HepG2 (cell line): Measurements from ENCODE around the gene GTF3A. TPM values are rescaled to one million over a fixed set of nuclear protein-coding genes. Genes with fewer than 3 reads are reported as not detected.

ENCODE experiments used
- ATRX ChIP-seq: sonication (generic); formaldehyde crosslinking; IDR thresholded peaks from 2 replicates; pipeline ENCODE4 v1.4.0; 2020; ENCODE audit warnings: missing genetic modification reagents, borderline replicate concordance
- ETV5 ChIP-seq: IDR thresholded peaks from 2 replicates; pipeline ENCODE4 v1.6.1; 2018; ENCODE audit warnings: missing biosample characterization, missing genetic modification reagents, inconsistent platforms, borderline replicate concordance
- MTA1 ChIP-seq: sonication (generic); formaldehyde crosslinking; IDR thresholded peaks from 2 replicates; pipeline ENCODE4 v1.4.0; 2020; ENCODE audit warnings: missing genetic modification reagents, mild to moderate bottlenecking, borderline replicate concordance
- PITX1 ChIP-seq: sonication (generic); formaldehyde crosslinking; IDR thresholded peaks from 2 replicates; pipeline ENCODE4 v1.5.1; 2020; ENCODE audit warnings: mild to moderate bottlenecking, missing genetic modification reagents
- RXRA ChIP-seq: sonication (generic); formaldehyde crosslinking; IDR thresholded peaks from 2 replicates; pipeline ENCODE4 v1.5.1; 2020; ENCODE audit warnings: missing genetic modification reagents
- SKI ChIP-seq: fragments of 450-650 bp; IDR thresholded peaks from one replicate; pipeline ENCODE4 v1.6.1; 2018; ENCODE audit warnings: mild to moderate bottlenecking; ENCODE audit not compliant: partially characterized antibody
- SMAD3 ChIP-seq: sonication (generic); formaldehyde crosslinking; IDR thresholded peaks from 2 replicates; pipeline ENCODE4 v1.4.0; 2020; ENCODE audit warnings: missing genetic modification reagents
- TCF7 ChIP-seq: sonication (generic); IDR thresholded peaks from 2 replicates; pipeline ENCODE4 v1.6.1; 2016; ENCODE audit warnings: antibody characterized with exemption, low read depth
- XBP1 ChIP-seq: sonication (generic); formaldehyde crosslinking; IDR thresholded peaks from 2 replicates; pipeline ENCODE4 v1.5.0; 2020; ENCODE audit warnings: missing genetic modification reagents
- ZBTB38 ChIP-seq: sonication (generic); formaldehyde crosslinking; IDR thresholded peaks from 2 replicates; pipeline ENCODE4 v1.5.1; 2020; ENCODE audit warnings: mild to moderate bottlenecking, missing genetic modification reagents
- ZFP1 ChIP-seq: IDR thresholded peaks from 2 replicates; pipeline ENCODE4 v1.6.1; 2016
- ZNF17 ChIP-seq: sonication (generic); formaldehyde crosslinking; IDR thresholded peaks from 2 replicates; pipeline ENCODE4 v1.5.0; 2020; ENCODE audit warnings: mild to moderate bottlenecking, missing genetic modification reagents
- ZNF232 ChIP-seq: sonication (generic); formaldehyde crosslinking; IDR thresholded peaks from 2 replicates; pipeline ENCODE4 v1.4.0; 2020; ENCODE audit warnings: missing genetic modification reagents, borderline replicate concordance
- ZNF282 ChIP-seq: fragments of 450-650 bp; IDR thresholded peaks from 2 replicates; pipeline ENCODE4 v1.6.1; 2018; ENCODE audit not compliant: partially characterized antibody
- ZNF317 ChIP-seq: sonication (generic); formaldehyde crosslinking; IDR thresholded peaks from 2 replicates; pipeline ENCODE4 v1.5.0; 2020; ENCODE audit warnings: mild to moderate bottlenecking, missing genetic modification reagents
- ZNF331 ChIP-seq: sonication (generic); formaldehyde crosslinking; IDR thresholded peaks from 2 replicates; pipeline ENCODE4 v1.4.0; 2020; ENCODE audit warnings: missing genetic modification reagents
- polyA plus RNA-seq, 8 experiments: library from polyadenylated mRNA; depleted of rRNA in 3 of 8; stranded (reverse) in 7 of 8; unstranded in 1 of 8; fragments of >200 nt; fragmentation: Illumina TruSeq in 4 of 8; extraction: Trizol in 4 of 8; gene quantifications; 2 replicates each; pipeline versions ENCODE4 v1.2.1 to v1.2.3, GENCODE V29; 2011 to 2016; ENCODE audit warnings: low read depth in 4 of 8, missing spikeins in 1 of 8, mixed read lengths in 1 of 8; ENCODE audit not compliant: insufficient read depth in 1 of 8
- total RNA-seq, 5 experiments: library from RNA; depleted of rRNA; stranded (reverse); fragments of >200 nt; fragmentation: Illumina TruSeq; extraction: Trizol; gene quantifications; 2 replicates each; pipeline ENCODE4 v1.2.3, GENCODE V29; 2016; ENCODE audit warnings: low read depth in 1 of 5
- TF ChIP-seq, protein P1 (sequence below): sonication (generic); formaldehyde crosslinking; IDR thresholded peaks from 2 replicates; pipeline ENCODE4 v1.4.0; 2020; ENCODE audit warnings: missing genetic modification reagents, low read depth, mild to moderate bottlenecking, borderline replicate concordance
- TF ChIP-seq, protein P2 (sequence below): sonication (generic); formaldehyde crosslinking; IDR thresholded peaks from 2 replicates; pipeline ENCODE4 v1.5.1; 2020; ENCODE audit warnings: missing genetic modification reagents, mild to moderate bottlenecking, borderline replicate concordance
- TF ChIP-seq, protein P3 (sequence below): sonication (generic); formaldehyde crosslinking; IDR thresholded peaks from 2 replicates; pipeline ENCODE4 v1.5.0; 2020; ENCODE audit warnings: missing genetic modification reagents
- TF ChIP-seq, protein P4 (sequence below): sonication (generic); formaldehyde crosslinking; IDR thresholded peaks from 2 replicates; pipeline ENCODE4 v1.9.0; 2022; ENCODE audit warnings: missing genetic modification reagents, mild to moderate bottlenecking, borderline replicate concordance
- TF ChIP-seq, protein P5 (sequence below): sonication (generic); formaldehyde crosslinking; conservative IDR thresholded peaks from 2 replicates; pipeline ENCODE4 v1.4.0; 2020; ENCODE audit warnings: mild to moderate bottlenecking, missing genetic modification reagents, moderate library complexity

The GTF3A gene
- total and polyA plus RNA-seq, 2 of the 13 experiments (the other 11 are each of a cell fraction or from before 2014, with no cell fraction given) = 42.1 to 176 TPM

DNA sequence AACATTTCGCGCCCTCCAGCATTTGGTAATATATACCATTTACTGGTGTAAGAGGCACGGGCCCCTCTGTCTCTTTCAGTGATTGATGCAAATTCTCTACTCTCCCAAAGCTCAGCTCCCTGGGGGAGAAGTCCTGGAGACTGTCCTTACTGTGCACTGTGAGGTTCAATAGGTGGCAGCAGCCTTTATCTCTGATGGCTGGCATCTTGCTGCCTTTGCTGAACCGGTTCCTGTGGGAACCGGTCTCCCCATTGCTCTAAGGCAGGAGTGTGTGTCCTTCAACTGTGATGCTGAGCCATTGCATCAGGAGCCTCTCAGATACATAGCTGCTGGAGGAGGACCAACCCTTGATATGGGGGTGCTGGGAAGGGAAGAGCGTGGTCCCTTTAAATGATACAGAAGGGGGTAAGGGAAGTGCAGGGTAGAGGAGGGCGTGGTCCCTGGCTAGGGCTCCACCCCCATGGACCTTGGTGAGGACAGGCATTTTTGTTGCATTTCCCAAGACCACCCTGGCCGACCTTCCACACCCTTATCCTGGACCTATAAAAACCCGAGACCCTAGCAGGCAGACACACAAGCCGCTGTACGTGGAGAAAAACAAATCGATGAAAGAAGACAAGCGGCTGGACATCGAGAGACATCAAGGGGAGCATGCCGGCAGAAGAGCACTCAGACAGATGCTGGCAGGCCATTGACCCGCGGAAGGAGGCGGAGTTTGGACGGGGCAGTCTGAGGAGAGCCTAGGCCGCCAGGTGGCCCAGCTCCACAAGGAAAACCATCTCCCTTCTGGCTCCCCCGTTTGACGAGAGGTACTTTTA is 41.1 kb upstream of the GTF3A start (continued):
- TF ChIP-seq PITX1 (CRISPR knock-in tag) (peak; percentile 56; the same call in 1 of the 2 replicates), TCF7 (peak; percentile 48; the same call in 1 of the 2 replicates), XBP1 (no peak), ETV5 (no peak), ZNF331 (CRISPR knock-in tag) (no peak), ZBTB38 (CRISPR knock-in tag) (peak; percentile 28; the same call in 1 of the 2 replicates), RXRA (peak; percentile 95), ZNF232 (CRISPR knock-in tag) (no peak), SMAD3 (CRISPR knock-in tag) (peak; percentile 44; the same call in 1 of the 2 replicates), ZNF282 (no peak), ZNF317 (CRISPR knock-in tag) (0 out of 2 replicates have a peak, but pooled peaks have one; percentile 34), SKI (peak; percentile 47), ATRX (CRISPR knock-in tag) (no peak), MTA1 (CRISPR knock-in tag) (peak; percentile 70; the same call in 1 of the 2 replicates), ZNF17 (no peak), ZFP1 (CRISPR knock-in tag) (no peak)
- TF ChIP-seq, protein P1, sequence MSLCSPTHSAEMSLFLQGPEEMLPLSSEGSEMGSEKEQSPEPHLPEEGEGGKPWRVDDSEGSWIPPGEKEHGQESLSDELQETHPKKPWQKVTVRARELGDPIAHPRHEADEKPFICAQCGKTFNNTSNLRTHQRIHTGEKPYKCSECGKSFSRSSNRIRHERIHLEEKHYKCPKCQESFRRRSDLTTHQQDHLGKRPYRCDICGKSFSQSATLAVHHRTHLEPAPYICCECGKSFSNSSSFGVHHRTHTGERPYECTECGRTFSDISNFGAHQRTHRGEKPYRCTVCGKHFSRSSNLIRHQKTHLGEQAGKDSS (CRISPR knock-in tag) = no peak
- TF ChIP-seq, protein P2, sequence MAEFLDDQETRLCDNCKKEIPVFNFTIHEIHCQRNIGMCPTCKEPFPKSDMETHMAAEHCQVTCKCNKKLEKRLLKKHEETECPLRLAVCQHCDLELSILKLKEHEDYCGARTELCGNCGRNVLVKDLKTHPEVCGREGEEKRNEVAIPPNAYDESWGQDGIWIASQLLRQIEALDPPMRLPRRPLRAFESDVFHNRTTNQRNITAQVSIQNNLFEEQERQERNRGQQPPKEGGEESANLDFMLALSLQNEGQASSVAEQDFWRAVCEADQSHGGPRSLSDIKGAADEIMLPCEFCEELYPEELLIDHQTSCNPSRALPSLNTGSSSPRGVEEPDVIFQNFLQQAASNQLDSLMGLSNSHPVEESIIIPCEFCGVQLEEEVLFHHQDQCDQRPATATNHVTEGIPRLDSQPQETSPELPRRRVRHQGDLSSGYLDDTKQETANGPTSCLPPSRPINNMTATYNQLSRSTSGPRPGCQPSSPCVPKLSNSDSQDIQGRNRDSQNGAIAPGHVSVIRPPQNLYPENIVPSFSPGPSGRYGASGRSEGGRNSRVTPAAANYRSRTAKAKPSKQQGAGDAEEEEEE (CRISPR knock-in tag) = 0 out of 2 replicates have a peak, but pooled peaks have one; percentile 20
- TF ChIP-seq, protein P3, sequence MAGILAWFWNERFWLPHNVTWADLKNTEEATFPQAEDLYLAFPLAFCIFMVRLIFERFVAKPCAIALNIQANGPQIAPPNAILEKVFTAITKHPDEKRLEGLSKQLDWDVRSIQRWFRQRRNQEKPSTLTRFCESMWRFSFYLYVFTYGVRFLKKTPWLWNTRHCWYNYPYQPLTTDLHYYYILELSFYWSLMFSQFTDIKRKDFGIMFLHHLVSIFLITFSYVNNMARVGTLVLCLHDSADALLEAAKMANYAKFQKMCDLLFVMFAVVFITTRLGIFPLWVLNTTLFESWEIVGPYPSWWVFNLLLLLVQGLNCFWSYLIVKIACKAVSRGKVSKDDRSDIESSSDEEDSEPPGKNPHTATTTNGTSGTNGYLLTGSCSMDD (CRISPR knock-in tag) = no peak
- TF ChIP-seq, protein P4, sequence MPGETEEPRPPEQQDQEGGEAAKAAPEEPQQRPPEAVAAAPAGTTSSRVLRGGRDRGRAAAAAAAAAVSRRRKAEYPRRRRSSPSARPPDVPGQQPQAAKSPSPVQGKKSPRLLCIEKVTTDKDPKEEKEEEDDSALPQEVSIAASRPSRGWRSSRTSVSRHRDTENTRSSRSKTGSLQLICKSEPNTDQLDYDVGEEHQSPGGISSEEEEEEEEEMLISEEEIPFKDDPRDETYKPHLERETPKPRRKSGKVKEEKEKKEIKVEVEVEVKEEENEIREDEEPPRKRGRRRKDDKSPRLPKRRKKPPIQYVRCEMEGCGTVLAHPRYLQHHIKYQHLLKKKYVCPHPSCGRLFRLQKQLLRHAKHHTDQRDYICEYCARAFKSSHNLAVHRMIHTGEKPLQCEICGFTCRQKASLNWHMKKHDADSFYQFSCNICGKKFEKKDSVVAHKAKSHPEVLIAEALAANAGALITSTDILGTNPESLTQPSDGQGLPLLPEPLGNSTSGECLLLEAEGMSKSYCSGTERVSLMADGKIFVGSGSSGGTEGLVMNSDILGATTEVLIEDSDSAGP (CRISPR knock-in tag) = peak; percentile 99
- TF ChIP-seq, protein P5, sequence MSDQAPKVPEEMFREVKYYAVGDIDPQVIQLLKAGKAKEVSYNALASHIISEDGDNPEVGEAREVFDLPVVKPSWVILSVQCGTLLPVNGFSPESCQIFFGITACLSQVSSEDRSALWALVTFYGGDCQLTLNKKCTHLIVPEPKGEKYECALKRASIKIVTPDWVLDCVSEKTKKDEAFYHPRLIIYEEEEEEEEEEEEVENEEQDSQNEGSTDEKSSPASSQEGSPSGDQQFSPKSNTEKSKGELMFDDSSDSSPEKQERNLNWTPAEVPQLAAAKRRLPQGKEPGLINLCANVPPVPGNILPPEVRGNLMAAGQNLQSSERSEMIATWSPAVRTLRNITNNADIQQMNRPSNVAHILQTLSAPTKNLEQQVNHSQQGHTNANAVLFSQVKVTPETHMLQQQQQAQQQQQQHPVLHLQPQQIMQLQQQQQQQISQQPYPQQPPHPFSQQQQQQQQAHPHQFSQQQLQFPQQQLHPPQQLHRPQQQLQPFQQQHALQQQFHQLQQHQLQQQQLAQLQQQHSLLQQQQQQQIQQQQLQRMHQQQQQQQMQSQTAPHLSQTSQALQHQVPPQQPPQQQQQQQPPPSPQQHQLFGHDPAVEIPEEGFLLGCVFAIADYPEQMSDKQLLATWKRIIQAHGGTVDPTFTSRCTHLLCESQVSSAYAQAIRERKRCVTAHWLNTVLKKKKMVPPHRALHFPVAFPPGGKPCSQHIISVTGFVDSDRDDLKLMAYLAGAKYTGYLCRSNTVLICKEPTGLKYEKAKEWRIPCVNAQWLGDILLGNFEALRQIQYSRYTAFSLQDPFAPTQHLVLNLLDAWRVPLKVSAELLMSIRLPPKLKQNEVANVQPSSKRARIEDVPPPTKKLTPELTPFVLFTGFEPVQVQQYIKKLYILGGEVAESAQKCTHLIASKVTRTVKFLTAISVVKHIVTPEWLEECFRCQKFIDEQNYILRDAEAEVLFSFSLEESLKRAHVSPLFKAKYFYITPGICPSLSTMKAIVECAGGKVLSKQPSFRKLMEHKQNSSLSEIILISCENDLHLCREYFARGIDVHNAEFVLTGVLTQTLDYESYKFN (CRISPR knock-in tag) = peak; percentile 32; the same call in 1 of the 2 replicates
